Measurements from ENCODE around the gene SYCE3.

Gene SYCE3

GRCh38 chr22:50599816-50600455 lies 37.2 kb upstream of the SYCE3 start:
- DNase-seq = peak; percentile 69

GRCh38 chr22:50597097-50597496 lies 34.4 kb upstream of the SYCE3 start:
- no peak for DNase-seq

DNA sequence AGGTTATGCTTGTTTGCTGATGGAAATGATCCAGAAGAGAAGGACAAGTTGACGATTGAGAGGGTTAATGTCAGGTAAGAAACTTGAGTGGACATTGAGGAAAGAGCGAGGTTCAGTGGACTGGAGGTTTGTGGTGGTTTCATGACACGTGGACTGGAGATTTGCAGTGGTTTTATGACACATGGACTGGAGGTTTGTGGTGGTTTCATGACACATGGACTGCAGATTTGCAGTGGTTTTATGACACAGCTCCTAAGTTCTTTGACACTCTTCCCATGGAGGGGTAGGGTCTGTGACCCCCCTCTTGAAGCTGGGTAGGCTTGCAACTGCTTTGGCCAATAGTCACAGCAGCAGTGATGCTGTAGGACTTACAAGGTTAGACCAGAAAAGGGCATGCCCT lies 32.5 kb upstream of the SYCE3 start:
- DNase-seq = no peak

DNA sequence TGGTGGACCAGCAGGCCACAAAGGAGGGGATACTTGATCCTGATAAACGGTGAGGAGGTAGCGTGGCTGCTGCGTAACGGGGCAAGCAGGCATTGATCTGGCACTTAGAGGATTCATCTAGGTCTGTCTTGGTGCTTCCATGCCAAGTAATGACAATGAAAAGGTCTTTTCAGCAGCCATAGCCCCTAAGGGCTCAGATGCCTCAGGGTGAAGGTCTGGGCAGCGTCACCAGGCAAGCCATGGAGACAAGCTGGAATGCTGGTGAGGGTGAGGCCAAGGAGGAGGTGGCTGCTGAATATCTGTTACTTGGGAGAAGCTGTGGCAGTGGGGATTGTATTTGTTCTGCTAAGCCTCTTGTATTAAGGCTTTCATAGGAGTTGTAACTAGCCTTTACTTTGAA lies 24.7 kb upstream of the SYCE3 start:
- DNase-seq = no peak

DNA sequence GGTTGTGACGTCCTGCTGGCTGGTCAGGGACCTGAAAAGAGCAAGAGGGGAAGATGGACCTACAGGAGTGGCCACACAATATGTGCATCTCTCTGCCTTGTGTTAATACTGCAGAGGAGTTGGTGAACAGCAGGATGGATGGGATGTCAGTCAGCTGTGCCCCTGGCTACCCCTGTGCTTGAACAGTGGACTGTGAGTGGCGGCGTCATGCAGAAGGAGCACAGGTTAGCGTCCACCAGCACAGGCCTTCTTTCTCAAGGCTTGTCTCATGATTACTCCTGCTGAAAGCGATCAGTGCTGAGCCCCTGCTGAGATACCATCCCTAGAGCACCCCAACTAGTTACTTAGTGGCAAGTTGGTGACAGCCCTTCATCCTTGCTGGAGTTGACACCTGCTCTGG lies 23.7 kb upstream of the SYCE3 start:
- no peak for DNase-seq

DNA sequence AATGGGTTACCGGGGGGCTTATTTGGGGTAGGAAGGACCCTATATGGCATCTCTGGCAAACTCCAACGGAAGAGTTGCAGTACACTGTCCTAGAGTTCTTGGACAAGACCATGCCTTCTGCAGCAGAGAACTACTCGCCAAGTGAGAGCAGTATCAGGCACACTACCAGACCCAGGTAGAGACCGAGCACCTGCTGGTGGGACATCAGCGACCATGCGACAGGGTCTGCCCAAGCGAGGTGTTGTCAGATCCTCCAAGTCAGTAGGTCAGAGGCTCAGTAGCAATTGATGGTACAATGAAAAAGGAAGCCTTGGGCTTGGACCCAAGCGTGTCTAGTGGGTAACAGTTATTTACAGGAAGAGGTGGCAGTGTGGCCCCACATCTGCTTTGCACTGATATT lies 23.1 kb upstream of the SYCE3 start:
- DNase-seq = no peak

DNA sequence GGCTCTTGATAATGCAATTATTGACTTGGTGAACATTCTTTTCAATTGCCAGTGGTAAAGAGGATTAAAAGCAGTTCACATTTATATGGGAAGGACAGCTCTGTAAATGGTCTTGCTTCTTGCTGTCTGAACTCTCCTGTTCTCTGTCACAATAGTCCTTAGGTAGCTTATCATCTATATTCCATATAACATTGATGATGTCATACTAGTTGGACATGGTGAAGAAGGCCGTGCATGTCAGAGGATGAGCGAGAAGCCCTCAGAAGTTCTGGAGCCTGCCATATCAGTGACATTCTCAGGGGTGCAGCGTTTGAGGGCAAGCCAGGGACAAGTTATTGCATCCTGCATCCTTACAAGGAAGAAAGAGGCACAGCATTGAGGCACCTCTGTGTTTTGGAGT lies 22.5 kb upstream of the SYCE3 start:
- DNase-seq = no peak

DNA sequence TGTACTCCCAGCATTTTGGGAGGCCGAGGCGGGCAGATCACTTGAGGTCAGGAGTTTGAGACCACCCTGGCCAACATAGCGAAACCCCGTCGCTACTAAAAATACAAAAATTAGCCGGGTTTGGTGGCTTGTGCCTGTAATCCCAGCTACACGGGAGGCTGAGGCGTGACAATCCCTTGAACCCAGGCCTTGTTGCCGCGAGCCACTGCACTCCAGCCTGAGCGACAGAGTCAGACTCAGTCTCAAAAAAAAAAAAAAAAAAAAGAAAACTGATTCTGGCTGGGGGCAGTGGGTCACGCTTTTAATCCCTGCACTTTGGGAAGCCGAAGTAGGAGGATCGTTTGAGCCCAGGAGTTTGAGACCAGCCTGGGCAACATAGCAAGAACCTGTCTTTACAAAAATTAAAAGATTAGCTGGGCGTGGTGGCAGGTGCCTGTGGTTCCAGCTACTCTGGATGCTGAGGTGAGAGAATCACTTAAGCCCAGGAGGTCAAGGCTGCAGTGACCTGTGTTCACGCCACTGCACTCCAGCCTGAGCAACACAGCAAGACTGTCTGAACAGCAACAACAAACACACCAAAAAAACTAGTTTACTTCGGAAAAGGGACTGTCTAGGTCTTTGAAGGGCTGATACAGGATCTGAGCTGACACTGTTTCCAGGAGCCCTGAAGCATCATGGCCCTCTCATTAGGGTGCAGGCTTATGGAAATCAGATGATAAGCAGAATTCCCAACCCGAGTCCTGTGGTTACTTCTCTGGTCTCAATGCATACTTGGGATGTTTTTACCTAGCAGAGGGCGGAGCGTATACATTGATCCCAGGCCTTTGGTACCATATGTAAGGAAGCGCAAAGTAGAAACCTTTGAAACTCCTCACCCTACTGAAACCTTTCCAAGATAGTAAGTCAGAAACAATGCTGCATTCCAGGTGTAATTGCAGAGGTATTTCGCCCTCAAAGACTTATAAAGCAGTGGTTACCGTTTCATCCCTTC lies 21.7 kb upstream of the SYCE3 start:
- DNase-seq = no peak

- DNase-seq = no peak
Measured at GRCh38 chr22:50583294-50583861, 20.7 kb upstream of the SYCE3 start.

- DNase-seq = peak; percentile 99
Measured at GRCh38 chr22:50582493-50583293, 20.0 kb upstream of the SYCE3 start, which contains the start of gene CHKB. TSS of gene CHKB (minus strand) at chr22:50582849. CDS start at chr22:50582781, 68 bp downstream.

DNA sequence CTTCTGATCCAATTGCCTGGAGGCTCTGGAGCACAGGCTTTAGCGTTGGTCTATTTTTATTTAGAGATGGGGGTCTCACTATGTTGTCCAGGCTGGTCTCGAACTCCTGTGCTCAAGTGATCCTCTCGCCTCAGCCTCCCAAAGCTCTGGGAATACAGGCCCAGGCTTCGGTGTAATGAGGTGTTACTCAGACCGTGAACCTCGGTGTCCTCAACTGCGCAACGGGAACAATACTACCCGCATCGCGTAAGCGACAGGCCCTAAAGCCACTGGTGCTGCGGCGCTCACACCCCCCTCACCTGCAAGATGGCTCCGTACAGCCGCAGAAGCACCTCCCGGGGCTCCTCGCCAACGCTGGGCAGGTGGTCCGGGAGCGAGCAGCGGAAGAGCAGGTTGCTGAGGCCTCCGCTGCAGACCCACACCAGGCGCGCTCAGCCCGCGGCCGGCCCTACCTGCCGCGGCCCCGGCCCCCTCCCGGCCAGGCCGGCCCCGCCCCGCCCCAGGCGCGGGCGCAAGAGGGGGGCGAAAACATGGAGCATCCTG lies 19.3 kb upstream of the SYCE3 start:
- DNase-seq = peak; percentile 36

- no peak for DNase-seq
Measured at GRCh38 chr22:50581031-50581949, 18.6 kb upstream of the SYCE3 start.

GRCh38 chr22:50579752-50580151 lies 17.0 kb upstream of the SYCE3 start:
- no peak for DNase-seq

DNA sequence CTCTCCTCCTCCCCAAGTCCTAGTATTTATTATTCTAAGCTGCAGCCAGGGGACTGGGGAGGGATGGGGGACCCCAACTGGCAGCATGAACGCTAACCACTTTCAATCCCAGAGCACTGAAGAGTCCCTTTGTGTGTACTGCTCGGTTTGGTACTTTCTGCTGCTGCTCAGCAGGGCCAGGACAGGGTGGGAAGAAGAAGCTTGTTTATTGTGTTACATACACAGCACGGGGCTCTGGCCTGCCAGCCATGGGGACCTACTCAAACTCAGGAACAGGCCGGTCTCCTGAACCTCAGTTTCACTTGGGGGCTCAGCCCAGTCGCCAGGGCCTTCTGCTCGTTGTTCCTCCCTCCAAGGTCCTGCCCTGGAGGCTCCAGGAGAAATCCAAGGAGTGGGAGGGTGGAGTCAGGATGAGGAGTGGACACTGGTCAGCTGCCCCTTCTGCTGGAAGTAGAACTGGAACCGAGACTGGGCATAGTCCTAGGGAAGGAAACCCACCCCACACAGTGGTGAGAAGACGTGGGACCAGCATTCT lies 16.1 kb upstream of the SYCE3 start:
- DNase-seq = no peak

- no peak for DNase-seq
Measured at GRCh38 chr22:50577987-50578775, 15.5 kb upstream of the SYCE3 start, which contains the start of gene CPT1B. TSS of gene CPT1B (minus strand) at chr22:50578427. CDS start at chr22:50577915, 512 bp downstream.

DNA sequence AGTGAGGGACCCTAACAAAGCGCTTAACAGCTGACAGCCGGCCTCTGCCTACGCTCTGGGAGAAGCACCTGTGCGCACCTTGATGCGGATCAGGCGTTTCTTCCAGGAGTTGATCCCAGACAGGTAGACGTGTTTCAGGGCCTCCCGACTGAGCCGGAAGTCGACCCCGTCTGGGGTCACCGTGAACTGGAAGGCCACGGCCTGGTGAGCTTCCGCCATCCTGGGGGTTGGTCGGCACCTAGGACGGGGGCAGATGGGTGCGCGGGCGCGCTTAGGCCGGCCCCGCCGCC lies 14.9 kb upstream of the SYCE3 start:
- no peak for DNase-seq

DNA sequence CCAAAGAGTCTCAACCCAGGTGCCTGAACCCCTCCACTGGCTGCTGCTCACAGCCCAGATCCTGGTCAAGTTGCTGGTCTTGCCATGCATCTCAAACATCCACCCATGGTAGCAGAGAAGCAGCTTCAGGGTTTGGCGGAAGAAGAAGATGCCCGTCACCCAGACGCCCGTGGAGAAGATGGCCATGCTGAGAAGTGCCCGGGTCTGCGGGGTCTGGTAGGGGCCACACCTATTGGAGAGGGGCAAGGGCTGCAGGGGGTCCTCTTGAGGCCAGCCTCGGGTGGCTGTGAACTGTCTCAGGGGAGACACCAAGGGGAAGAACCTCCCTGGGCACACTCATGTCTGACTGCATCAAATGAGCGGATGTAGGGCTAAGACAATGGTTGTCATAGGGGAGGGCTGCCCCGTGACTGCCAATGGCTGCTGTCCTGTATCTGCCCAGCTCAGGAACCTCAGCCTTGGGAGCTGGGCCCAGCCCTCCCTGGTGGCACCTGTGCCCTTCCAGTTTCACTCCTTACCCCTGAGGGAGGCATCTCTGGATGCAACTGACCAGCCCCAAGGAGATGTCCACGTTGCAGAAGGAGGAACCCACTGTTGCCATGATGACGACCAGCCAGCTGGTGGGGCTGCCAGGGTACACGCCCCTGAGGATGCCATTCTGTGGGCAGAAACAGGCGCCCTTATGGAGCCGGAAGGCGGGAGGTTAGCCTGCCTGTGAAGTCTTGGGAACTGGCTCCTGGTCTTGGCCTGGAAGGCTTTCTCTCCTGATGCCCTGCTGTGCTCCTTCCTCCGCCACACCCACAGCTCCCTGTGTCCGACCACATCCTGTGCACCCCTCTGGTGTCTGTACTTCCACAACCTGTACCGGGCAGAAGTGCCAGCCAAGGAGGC lies 14.3 kb upstream of the SYCE3 start:
- DNase-seq = no peak

DNA sequence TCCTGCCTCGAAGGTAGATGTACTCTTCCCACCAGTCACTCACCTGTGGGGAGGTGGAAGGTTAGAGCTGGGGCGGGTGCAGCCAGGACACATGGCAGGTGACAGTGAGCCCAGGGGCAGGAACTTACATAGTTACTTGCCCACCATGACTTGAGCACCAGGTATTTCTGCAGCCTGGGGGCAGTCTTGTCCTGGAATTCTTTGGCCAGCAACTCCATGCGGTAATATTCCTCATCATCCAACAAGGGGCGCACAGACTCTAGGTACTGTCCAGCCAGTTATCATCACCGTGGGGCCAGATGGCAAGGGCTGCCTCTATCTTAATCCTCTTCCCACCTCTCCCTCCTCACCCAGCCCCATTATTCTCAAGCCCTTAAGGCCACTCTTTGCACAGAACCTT lies 13.4 kb upstream of the SYCE3 start:
- no peak for DNase-seq

GRCh38 chr22:50575426-50575941 lies 12.8 kb upstream of the SYCE3 start:
- DNase-seq = no peak

Data from activated naive CD4-positive, alpha-beta T cell treated with Interleukin-2 at 50 U/mL for 16 hours (primary cell).